ENCODE results near the gene CCNK.

The CCNK gene

GRCh38 chr14:99467336-99468078, 13.7 kb upstream of the CCNK start:
- no peak for DNase-seq (ENCODE audit: low read depth)

DNA sequence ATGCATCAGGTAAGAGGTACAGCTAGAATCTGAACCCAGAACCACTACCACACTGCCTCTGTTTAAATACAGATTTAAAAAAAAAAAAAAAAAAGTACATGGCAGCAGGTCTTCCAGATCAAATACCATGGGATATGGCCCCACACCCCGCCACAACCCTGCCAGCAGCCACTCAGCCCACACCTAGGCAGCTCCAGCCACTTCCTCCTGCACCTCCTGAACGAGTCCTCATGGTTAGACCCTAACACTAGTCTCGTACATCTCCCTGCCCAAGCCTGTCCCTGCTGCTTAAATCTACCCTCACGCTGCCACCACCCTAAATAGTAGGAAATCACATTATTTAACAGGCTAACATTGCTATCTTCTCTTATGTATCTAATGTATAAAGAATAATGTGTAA, 13.1 kb upstream of the CCNK start:
- DNase-seq (ENCODE audit: low read depth) = no peak

DNA sequence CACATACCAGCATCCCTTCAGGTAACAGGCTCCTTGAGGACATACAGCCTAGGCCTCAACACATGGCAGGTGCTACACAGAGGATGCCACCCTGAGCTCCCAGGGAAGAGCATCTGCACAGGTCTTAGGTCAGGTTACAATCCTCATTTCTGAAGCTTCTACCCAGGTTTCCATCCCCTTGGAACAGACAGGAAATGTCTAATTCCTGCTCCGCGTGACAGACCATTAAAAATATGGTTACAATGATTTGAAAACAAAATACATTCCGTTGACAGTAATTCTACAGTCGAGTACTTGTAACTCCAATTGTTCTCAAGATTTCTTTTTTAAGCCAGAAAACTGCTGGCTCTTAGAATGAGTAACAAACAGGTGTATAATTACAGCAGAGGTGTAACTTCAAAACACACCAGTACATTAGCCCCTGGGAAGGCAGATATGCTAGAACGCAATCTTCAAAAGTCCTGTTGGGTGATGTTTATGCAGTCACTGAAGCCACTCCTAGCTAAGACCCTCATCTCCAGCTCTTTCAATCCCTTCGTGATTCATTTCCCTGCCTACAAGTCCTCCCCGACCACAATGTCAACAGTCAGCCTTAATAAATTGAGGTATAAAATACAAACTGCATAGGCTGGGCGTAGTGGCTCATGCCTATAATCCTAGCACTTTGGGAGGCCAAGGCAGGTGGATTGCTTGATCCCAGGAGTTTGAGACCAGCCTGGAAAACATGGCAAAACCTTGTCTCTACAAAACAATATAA, 12.2 kb upstream of the CCNK start:
- peak; percentile 40 for DNase-seq (ENCODE audit: low read depth)

DNA sequence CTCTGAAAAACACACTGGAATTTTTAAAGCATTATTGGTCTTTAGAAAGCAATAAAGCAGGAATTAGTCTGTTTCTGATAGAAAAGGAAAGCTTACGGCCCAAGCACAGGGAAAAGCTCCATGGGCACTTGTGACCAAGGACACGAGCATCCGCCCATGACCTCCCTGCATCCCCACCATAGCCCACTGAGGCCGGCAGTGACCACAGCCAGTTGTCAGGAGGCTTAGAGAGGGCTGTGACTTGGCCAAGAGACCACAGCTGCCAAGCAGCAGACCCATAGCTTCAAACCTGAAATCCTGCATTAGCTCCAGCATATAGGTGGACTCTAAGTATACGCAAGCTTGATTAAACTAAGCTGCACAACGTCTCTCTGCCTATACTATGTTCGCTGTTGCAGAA, 9.5 kb upstream of the CCNK start:
- DNase-seq (ENCODE audit: low read depth) = no peak

- peak; percentile 37 for DNase-seq (ENCODE audit: low read depth)
Observed at GRCh38 chr14:99472937-99473336, 8.3 kb upstream of the CCNK start.

GRCh38 chr14:99473458-99473857, 7.8 kb upstream of the CCNK start:
- no peak for DNase-seq (ENCODE audit: low read depth)

GRCh38 chr14:99475179-99475578, 6.0 kb upstream of the CCNK start:
- no peak for DNase-seq (ENCODE audit: low read depth)

DNA sequence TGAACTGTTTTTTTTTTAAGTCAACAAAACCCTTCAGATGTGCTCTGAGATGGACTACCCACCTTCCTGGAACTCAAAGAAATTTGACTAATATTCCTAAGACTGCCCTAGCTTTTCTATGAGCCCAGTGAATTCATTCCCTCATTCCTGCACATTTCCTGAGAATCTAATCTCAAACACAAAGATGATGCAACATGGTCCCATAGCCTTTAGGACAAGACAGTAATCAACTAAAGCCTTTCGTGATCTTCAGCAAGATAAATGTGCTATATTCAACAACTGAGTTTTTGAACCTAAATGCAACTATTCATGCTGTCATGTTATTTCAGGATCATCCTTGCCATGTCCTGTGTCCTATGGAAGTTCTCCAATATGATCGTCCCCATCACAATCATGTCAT, 5.5 kb upstream of the CCNK start:
- no peak for DNase-seq (ENCODE audit: low read depth)

DNA sequence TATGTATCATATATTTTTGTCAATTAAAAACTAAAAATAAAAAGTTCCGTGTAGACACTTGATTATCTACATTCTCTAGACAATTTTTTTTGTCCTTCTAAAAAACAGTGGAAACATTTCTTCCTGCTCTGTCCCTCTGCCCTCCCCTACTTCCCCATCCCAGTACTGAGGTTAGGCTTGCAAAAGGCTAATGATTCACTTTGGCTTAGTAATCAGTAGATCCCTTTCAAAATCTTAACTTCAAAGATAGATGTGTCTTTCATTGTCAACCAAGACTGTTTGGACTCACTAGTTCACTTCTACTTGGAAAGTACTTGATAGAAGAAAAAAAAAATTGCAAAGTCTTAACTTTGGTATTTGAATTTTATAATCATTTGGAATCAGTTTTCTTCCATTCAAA, 4.3 kb upstream of the CCNK start:
- peak; percentile 64 for DNase-seq (ENCODE audit: low read depth)

GRCh38 chr14:99478128-99478527, 3.1 kb upstream of the CCNK start:
- no peak for DNase-seq (ENCODE audit: low read depth)

DNA sequence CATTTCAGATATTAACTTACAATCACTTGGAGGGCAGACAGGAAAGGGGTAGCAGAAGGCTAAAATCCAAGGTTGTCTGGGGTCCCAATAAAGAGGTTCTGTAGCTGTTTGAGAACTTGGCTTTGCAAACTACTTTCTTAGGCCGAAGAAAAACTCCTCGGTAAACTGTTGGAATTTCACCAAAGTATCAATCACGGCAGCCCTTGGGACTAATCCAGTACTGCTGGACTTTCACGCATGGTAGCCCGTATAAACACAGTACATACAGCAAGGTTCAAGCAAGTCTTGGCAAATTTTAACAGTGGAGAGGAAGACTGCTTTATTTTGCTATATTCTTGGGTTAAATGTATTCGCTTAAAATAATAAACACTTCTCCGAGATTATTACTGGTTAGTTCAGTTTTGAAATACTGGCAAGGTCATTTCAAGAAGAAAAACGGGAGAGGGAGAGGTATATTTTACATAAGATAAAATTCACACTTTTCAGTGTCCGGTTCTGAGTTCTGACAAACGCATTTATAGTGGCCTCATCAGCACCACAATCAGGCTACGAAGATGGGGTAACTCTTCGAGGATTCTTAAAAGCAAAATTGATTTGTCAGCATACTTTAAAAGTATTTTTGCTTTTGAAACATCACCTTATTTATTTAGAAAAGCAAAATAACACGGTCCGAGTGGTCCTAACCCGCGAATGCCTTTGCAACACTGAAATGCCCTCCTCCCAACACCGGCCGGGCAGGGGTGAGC, 1.9 kb upstream of the CCNK start:
- peak; percentile 11 for DNase-seq (ENCODE audit: low read depth)

- DNase-seq (ENCODE audit: low read depth) = peak; percentile 75
Observed at GRCh38 chr14:99479906-99480869, 1.0 kb upstream of the CCNK start, which contains the start of gene SETD3. SETD3 (minus strand) TSS chr14:99480859; CDS start chr14:99465805, 15,054 bp downstream.

DNA sequence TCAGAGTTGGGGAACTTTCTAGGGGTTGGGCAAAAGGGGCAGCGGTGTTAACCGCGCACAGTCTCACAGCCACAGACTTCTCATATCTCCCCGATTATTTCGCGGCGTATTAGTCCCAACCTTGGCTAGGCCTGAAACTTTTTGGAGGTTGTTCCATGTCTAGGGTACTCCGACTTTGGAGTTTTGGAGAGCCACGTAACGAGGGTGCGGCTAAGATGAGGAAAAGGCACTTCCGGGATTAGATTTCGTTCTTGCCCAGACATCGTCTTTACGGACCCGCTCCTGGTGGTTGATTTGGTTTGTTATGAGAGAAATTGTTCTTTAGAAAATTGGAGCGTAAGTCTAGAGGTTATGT, 513 bp downstream of the CCNK start:
- peak; percentile 63 for DNase-seq (ENCODE audit: low read depth)

DNA sequence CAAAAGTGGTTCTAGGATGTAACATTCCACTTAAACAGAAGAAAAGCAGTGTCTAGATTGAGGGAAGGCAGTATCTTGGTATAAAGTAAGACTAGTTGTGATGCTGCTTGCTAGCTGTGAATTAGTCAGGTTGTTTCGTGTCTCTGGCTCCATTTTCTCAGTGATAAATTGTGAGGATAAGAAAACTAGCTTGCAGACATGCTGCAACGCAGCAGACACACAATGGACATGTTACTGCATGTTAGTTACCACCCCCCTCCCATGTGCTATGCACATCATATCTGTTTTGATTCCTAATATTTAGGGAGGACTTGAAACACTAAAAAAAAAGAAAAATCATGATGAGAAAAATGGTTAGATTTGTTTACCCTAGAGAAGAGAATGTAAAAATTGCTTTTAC, 2.9 kb downstream of the CCNK start:
- DNase-seq (ENCODE audit: low read depth) = no peak

- DNase-seq (ENCODE audit: low read depth) = no peak
Observed at GRCh38 chr14:99497341-99497740, 16.1 kb downstream of the CCNK start.

- DNase-seq (ENCODE audit: low read depth) = no peak
Observed at GRCh38 chr14:99497894-99498293, 16.7 kb downstream of the CCNK start.

DNA sequence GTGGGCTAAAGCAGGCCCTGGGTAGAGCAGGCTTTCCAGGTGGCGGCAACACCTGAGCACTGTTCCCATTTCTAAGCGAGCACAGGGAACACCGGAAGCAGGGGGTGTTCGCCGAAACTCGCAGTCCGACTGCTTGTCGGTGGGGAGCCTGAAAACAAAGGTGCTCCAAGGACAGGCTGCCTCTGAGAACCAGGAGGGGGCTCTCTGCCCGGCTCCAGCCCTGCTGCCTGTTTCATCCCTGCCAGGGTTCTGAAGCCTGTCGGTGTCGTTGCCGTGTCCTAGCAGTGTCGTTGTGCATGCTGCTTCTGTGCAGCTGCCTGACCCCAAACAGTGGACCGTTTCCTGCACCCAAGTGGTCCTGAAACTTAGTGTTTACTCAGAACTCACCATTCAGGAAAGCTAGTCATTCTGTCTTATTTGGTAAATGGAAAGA, 21.8 kb downstream of the CCNK start:
- no peak for DNase-seq (ENCODE audit: low read depth)

DNA sequence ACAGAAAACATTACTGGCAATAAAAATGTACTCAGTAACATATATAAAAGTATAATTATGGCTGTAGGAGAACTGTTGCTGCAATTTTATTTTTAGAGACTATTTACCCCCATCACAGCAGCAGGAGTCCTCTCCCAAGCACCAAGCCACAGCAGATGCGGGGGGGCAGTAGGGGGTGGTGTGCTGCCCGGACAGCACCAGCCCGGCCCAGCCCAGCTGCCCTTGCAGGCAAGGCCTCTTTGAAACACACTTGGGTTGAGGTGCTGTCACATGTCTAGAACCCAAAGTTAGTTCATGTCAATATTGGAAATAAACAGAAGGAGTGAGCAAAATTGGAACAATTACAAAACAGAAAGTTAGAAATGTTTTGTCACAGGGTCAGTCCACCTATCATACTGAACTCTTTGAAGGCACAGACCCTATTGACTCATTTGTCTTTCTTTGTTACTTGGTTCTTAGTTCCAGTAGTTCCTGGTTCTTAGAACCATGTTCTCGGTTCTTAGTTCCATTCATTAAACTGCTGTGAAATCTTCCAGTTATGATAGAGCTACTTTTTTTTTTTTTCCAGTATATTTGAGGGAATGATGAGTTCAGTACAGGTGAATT, 22.7 kb downstream of the CCNK start:
- no peak for DNase-seq (ENCODE audit: low read depth)

DNA sequence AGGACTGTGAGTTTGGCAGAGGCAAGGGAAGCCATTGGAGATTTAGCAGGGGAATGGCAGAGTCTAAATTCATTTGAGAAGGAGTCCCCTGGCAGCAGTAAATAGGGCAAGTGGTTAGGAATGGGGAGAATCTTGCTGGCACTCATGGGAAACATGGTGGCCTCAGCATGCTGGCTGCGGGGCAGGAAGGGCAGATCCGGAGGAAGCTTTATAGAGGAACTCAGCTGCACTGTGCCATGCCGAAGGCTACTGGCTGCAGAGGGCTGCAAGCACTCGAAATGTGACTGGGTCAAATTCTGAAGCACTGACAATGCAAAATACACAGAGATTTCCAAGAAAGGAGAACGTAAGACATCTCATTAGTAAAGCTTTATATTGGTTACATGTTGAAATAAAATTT, 23.9 kb downstream of the CCNK start:
- no peak for DNase-seq (ENCODE audit: low read depth)

DNA sequence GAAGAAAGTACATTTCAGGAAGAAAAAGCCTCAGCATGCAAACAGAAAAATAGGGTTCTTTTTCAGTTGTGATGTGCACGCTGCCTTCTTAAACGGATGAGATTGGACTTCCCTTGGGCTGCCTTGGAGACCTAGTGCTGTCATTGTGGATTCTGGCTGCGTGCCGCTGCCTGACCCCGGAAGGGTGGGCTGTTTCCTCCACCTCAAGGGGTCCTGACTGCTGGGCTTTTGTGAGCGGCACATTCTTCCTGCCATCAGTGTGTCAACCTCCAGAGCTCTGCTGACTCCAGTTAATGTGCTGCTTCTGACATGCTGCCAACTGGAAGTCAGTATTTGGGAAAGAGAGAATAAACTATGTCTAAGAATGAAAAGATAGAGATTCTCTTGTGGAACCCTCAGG, 25.1 kb downstream of the CCNK start:
- no peak for DNase-seq (ENCODE audit: low read depth)

All from ELR (cell line).